T follicular helper cell (primary cell): ENCODE results near the gene SMARCA1.

ENCODE experiments used
- DNase-seq: peaks from one replicate; pipeline ENCODE4 v3.0.0-alpha.2; 2020; ENCODE audit warnings: low read depth

Gene SMARCA1

GRCh38 chrX:129529685-129530281 lies 6.5 kb upstream of the SMARCA1 start:
- DNase-seq: no peak

GRCh38 chrX:129525896-129526295 lies 2.6 kb upstream of the SMARCA1 start:
- DNase-seq: no peak

GRCh38 chrX:129525162-129525561 lies 1.9 kb upstream of the SMARCA1 start:
- no peak for DNase-seq

GRCh38 chrX:129524250-129524850 lies 1.1 kb upstream of the SMARCA1 start:
- DNase-seq: no peak

DNA sequence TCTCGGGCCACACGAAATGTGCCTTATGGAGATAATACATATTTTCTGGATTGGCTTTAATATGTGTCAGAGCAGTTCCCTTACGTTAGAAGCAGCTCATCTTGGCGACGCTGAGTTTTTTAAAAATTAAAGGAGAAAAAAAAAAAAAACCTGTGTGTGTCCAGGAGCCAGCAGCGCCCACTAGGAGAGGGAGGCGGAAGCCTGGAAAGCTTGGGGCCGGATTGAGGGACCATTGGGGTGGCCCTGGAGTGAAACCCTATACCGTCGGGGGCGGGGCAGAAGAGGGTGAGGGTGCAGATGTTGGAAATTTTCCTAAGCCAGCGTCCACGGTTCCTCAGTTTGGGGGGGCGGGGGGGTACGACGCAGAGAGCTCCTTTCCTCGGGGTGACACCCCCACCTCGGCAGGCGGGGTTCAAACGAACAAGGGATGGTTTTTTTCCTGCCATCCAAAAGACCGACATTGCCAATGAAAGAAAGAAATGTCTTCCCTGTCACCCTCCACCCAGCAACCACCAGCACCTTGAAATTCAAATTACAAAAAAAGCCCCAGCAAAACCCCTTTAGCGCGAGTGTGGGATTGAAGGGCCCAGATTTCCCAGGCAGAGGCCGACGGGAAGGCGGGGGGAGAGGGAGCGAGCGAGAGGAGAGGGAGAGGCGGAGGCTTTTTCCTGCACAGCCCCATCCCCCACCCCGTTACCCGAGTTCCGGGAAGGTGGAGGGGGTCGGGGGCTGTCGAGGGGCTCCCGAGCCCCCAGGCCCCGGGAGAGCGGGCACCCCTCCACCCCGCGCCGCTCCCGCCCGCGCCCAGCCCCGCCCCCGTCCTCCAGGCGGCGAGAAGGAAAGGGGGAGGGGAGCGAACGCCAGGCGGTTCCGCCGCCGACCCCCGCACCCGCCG lies 859 bp downstream of the SMARCA1 start:
- no peak for DNase-seq

DNA sequence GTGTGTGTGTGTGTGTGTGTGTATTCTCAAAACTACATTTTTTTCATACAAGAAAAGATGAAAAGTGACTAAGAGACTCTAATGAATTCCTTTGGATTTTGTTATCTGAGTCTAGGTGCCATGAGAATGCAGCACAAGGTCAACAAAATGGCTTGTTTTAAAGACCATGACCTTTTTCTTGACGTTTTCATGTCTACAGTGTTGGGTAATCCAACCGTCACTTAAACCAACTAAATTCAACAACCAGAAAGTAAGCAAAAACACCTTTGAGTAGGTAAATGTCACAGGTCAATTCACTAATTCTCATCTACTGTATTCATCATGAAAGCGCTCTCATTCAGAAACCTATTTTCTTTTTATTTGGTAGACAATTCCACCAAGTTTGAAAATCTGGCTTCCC lies 3.1 kb downstream of the SMARCA1 start:
- DNase-seq: no peak

DNA sequence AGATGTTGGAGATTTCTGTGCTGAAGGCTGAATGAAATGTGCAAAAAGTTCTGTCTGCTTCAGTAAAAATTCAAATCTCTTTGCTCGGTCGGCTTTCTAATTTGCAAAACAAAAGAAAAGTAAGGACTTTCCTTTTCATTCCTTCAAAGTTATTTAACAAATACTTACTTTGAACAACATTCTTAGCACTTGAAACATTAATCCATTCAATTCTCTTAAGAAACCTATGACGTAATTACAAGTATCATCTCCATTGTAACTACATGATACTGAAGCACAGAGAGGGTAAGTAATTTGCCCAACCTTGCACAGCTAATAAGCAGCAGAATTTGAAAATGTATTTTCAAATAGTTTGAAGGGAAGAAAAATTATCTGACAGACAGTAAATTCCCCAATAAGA lies 6.9 kb downstream of the SMARCA1 start:
- no peak for DNase-seq

- no peak for DNase-seq
Observed at GRCh38 chrX:129512409-129512808, 10.9 kb downstream of the SMARCA1 start.

DNA sequence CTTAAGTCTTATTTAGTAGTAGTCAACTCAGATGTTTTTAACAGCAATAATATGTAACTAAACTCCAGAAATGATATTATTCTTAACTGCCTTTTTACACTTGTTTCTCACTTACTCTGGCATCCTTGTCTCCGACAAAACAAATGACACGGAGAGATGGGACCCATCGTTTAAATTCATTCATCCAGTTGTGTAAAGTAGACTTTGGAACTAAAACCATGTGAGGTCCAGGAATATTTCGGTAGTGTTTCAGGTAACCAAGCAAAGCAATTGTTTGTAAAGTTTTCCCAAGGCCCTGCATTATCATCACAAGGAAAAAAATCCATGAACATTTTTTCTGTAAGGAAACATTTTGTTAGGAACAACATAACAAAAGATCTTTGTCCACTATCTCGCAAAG lies 11.6 kb downstream of the SMARCA1 start:
- DNase-seq: no peak

DNA sequence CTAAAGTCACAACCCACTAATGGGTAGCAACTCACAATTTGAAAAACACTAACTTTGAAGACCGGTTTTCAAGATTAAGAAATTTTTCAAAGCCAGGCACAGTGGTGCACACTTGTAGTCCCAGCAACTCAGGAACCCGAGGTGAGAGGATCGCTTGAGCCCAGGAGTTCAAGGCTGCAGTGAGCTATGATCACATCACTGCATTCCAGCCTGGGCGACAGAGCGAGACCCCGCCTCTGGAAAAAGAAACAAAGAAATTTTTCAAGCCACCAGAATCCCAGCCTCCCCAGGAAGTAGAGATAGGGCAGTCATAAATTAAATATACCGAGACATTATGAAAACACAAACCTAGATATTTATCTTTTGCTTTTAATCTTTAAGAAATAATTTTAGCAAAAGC lies 13.0 kb downstream of the SMARCA1 start:
- DNase-seq: no peak

DNA sequence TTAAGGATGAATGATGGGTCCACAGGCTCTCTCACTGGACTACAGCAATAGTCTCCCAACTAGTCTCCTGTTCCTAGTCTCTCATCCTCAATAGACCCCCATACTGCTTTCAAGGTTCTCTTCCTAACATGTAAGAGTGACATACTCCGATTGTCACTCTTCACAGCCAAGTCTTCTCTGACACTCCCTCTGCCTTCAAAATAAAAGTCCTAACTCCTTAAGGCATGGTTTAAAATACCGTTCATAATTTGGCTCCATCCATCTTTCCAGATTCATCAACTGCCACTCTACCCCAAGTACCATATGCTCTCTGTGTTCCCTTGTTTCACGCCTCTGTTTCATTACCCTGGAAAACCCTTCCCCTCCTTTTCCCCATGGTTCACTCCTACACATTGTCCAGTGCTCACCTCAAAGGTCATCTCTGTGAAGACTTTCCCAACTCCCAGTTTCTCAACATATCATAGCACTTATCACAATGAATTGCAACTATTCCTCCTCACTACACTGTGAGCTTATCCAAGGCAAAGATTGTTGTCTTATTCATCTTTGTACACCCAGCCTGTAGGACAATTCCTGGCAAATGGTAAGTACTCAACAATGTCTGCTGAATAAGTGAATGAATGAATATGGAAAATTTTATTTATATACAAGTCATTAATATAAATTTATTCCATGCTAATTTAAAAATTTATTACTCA lies 26.0 kb downstream of the SMARCA1 start:
- DNase-seq: no peak

DNA sequence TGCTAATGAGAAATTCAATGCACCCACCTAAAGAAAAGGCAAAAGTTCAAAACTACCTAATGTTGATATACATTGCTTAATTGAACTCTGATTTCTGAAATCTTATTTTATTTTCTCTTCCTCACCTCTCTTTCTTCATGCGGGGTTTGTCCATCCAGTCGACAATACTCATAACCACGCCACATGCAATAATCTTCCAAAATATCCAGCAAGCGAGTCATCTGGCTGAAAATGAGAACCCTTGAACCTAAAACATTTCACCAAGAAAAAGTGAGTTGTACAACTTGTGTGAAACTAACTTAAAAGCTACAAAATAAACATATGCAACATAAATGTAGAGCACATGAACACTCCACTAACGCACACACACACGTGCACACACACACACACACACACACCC lies 26.7 kb downstream of the SMARCA1 start:
- DNase-seq: no peak

DNA sequence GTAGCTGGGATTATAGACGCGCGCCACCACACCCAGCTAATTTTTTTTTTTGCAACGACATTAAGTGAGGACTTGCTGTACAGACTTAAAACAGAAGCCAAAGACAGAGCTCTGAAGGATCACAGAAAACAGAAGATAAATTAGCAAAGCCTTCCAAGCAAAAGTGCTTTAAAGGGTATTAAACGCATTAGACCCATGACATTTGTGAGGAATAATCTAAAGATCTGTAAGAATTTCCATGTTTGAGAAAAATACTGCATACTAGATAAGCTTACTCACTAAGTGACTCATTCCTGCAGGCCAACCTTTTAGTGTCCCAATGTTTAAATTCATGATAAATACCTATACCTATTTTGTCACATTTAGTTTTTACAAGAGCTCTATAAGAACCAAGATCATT lies 27.4 kb downstream of the SMARCA1 start:
- no peak for DNase-seq

- DNase-seq: no peak
Observed at GRCh38 chrX:129494887-129495286, 28.4 kb downstream of the SMARCA1 start.

- no peak for DNase-seq
Observed at GRCh38 chrX:129493643-129494042, 29.6 kb downstream of the SMARCA1 start.

GRCh38 chrX:129490330-129490729 lies 33.0 kb downstream of the SMARCA1 start:
- DNase-seq: no peak

DNA sequence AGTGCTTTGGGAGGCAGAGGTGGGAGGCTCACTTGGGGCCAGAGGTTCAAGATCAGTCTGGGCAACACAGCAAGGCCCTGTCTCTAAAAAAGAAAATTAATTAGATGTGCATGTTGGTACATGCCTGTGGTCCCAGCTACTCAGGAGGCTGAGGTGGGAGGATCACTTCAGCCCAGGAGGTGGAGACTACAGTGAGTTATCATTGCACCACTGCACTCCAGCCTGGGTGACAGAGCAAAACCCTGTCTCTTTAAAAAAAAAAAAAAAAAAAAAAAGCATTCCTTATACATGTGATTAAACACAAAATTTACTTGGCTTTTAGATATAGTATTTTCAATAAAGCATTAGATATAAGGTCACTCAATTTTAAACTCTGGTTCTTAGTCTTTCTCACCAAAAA lies 34.9 kb downstream of the SMARCA1 start:
- DNase-seq: no peak

GRCh38 chrX:129480889-129481288 lies 42.4 kb downstream of the SMARCA1 start:
- DNase-seq: no peak

DNA sequence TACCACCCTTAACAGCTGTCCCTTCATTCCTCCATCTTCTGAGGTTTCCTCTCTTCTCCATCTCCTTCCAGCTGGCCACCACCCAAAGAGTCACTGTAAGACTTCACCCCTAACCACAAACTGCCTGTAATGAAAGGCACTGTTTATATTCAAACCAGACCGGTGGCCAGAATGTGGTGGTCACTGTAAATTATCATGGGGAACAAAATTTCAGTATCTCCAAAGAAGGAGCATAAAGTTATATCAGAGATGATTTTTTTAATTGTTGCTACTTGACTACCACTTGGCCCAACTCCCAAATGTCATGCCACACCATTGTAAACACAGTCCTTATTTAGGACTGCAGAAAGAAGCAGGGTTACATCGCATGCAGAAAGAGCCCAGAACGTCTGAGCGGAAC lies 44.8 kb downstream of the SMARCA1 start:
- DNase-seq: no peak

- no peak for DNase-seq
Observed at GRCh38 chrX:129472116-129472515, 51.2 kb downstream of the SMARCA1 start.

DNA sequence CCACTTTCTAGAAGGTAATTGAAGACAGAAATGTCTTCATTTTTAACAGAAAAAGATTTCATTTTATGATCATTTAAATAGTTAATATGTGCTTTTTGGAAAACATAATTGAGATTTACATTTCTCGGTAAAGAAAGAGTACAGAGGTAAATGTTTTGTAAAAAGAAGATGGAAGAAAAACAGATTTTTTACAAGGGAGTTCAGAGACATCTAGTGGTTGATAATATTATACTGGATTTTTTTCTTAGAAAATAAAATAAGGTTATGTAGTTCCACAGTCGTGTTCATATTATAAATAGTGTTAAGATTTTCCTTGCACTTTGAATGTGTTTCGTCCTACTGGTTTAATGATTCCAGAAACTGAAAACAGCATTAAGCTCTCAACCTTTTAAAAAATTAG lies 60.6 kb downstream of the SMARCA1 start:
- no peak for DNase-seq

- no peak for DNase-seq
Observed at GRCh38 chrX:129461801-129462456, 61.4 kb downstream of the SMARCA1 start.
